ENCODE measurements around the gene TNNC1.

Gene TNNC1

GRCh38 chr3:52489453-52489852 lies 35.6 kb upstream of the TNNC1 start:
- ATAC-seq, result no peak

GRCh38 chr3:52488746-52489145 lies 34.9 kb upstream of the TNNC1 start:
- ATAC-seq, result no peak

More at GRCh38 chr3:52489453-52489852, 35.6 kb upstream of the TNNC1 start:
- TF ChIP-seq ZNF70 (CRISPR knock-in tag; IDR thresholded peaks at IDR 0.05) (no peak), ISL1 (CRISPR knock-in tag; IDR thresholded peaks at IDR 0.05) (no peak), GLIS3 (CRISPR knock-in tag; IDR thresholded peaks at IDR 0.05) (no peak), CREB5 (CRISPR knock-in tag; IDR thresholded peaks at IDR 0.05; ENCODE audit: low read depth) (no peak), PPARA (CRISPR knock-in tag; IDR thresholded peaks at IDR 0.05; ENCODE audit: borderline replicate concordance) (no peak), CSDC2 (CRISPR knock-in tag; IDR thresholded peaks at IDR 0.05) (no peak), ZNF565 (CRISPR knock-in tag; conservative IDR thresholded peaks at IDR 0.05; ENCODE audit: low read depth) (no peak)

GRCh38 chr3:52487788-52488691 lies 34.2 kb upstream of the TNNC1 start:
- ATAC-seq, result no peak
- TF ChIP-seq CREB5 (CRISPR knock-in tag; IDR thresholded peaks at IDR 0.05; ENCODE audit: low read depth) (no peak), ZFP3 (CRISPR knock-in tag; IDR thresholded peaks at IDR 0.05) (no peak), PPARA (CRISPR knock-in tag; IDR thresholded peaks at IDR 0.05; ENCODE audit: borderline replicate concordance) (no peak), TCF4 (CRISPR knock-in tag; IDR thresholded peaks at IDR 0.05; ENCODE audit: borderline replicate concordance) (no peak), ZFP30 (CRISPR knock-in tag; IDR thresholded peaks at IDR 0.05) (no peak), GLIS3 (CRISPR knock-in tag; IDR thresholded peaks at IDR 0.05) (no peak), CSDC2 (CRISPR knock-in tag; IDR thresholded peaks at IDR 0.05) (no peak), ARNTL (CRISPR knock-in tag; IDR thresholded peaks at IDR 0.05; ENCODE audit: borderline replicate concordance, low read depth) (no peak), ESRRG (CRISPR knock-in tag; IDR thresholded peaks at IDR 0.05) (no peak), ZNF565 (CRISPR knock-in tag; conservative IDR thresholded peaks at IDR 0.05; ENCODE audit: low read depth) (no peak)

More at GRCh38 chr3:52488746-52489145, 34.9 kb upstream of the TNNC1 start:
- no peak for TF ChIP-seq ZNF8 (CRISPR knock-in tag; IDR thresholded peaks at IDR 0.05)
- TF ChIP-seq ARNTL (CRISPR knock-in tag; IDR thresholded peaks at IDR 0.05; ENCODE audit: borderline replicate concordance, low read depth), result no peak
- TF ChIP-seq SNAI2 (CRISPR knock-in tag; IDR thresholded peaks at IDR 0.05), result no peak
- TF ChIP-seq TCF4 (CRISPR knock-in tag; IDR thresholded peaks at IDR 0.05; ENCODE audit: borderline replicate concordance), result no peak
- TF ChIP-seq BACH2 (CRISPR knock-in tag; IDR thresholded peaks at IDR 0.05; ENCODE audit: borderline replicate concordance), result no peak
- TF ChIP-seq PPARA (CRISPR knock-in tag; IDR thresholded peaks at IDR 0.05; ENCODE audit: borderline replicate concordance), result no peak
- no peak for TF ChIP-seq ISL1 (CRISPR knock-in tag; IDR thresholded peaks at IDR 0.05)
- no peak for TF ChIP-seq POU6F1 (CRISPR knock-in tag; IDR thresholded peaks at IDR 0.05; ENCODE audit: borderline replicate concordance, low read depth)
- TF ChIP-seq PATZ1 (CRISPR knock-in tag; IDR thresholded peaks at IDR 0.05; ENCODE audit: borderline replicate concordance), result no peak
- no peak for TF ChIP-seq OSR1 (CRISPR knock-in tag; IDR thresholded peaks at IDR 0.05)
- TF ChIP-seq RARB (CRISPR knock-in tag; IDR thresholded peaks at IDR 0.05), result no peak
- no peak for TF ChIP-seq GLIS3 (CRISPR knock-in tag; IDR thresholded peaks at IDR 0.05)
- no peak for TF ChIP-seq ZNF70 (CRISPR knock-in tag; IDR thresholded peaks at IDR 0.05)
- no peak for TF ChIP-seq CSDC2 (CRISPR knock-in tag; IDR thresholded peaks at IDR 0.05)
- no peak for TF ChIP-seq ZC3H10 (CRISPR knock-in tag; IDR thresholded peaks at IDR 0.05)
- TF ChIP-seq ZNF565 (CRISPR knock-in tag; conservative IDR thresholded peaks at IDR 0.05; ENCODE audit: low read depth), result no peak
- TF ChIP-seq CSRNP3 (CRISPR knock-in tag; IDR thresholded peaks at IDR 0.05), result no peak
- no peak for TF ChIP-seq ZFP3 (CRISPR knock-in tag; IDR thresholded peaks at IDR 0.05)
- no peak for TF ChIP-seq TOX (CRISPR knock-in tag; IDR thresholded peaks at IDR 0.05; ENCODE audit: borderline replicate concordance)
